ENCODE measurements around the gene HNRNPA0. TPM values are rescaled to one million over a fixed set of nuclear protein-coding genes. Genes with fewer than 3 reads are reported as not detected.

HNRNPA0 gene
- polyA plus RNA-seq, 1 donor from 2014 or later, result 80.3 TPM

DNA sequence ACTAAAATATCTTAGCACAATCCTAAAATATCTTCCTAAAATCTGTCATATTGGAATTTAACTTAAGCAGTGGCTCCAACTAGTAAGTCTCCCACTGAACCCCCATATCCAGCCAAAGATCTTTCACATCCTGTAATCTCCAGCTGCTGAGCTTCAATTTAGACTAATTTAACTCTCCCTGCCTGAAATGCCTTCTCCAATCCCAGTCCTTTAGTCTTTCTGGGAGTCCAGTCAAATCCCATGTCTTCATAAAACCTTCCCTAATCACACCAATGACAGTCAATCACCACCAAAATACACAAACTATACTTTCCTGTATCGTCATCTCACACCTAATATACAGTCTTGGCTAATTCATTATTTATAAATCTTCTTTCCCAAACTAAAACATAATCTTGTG, 17.7 kb downstream of the HNRNPA0 start:
- H3K36me3 ChIP-seq (ENCODE audit: insufficient read depth, low read length), result no peaks in the 10 kb centered on the region
- peak overlapping the region; percentile 79 for H3K4me3 ChIP-seq (ENCODE audit: low read length)
- no peaks in the 10 kb centered on the region for H3K9me3 ChIP-seq (ENCODE audit: low read length)
- peaks cover 25% of the 10 kb centered on the region for H3K79me2 ChIP-seq (replicated peaks; ENCODE audit: insufficient read depth, low read length)
- no peak for TF ChIP-seq RAD21 (conservative IDR thresholded peaks at IDR 0.05)
- peak overlapping the region; percentile 82 for H3K4me2 ChIP-seq (ENCODE audit: low read length)
- H3F3A ChIP-seq (ENCODE audit: insufficient read depth, low read length, poor library complexity, severe bottlenecking), result peaks cover 5% of the 10 kb centered on the region
- H3K9me2 ChIP-seq (ENCODE audit: insufficient read depth, low read length), result no peaks in the 10 kb centered on the region
- no peaks in the 10 kb centered on the region for H4K20me1 ChIP-seq (ENCODE audit: insufficient read depth)
- H2AFZ ChIP-seq (ENCODE audit: low read depth, low read length), result no peak overlapping the region
- peak overlapping the region; percentile 88 for H3K27ac ChIP-seq (ENCODE audit: low read length)
- no peaks in the 10 kb centered on the region for H3K27me3 ChIP-seq (ENCODE audit: insufficient read depth, low read depth, low read length)
- H3K9ac ChIP-seq (ENCODE audit: low read length), result peak overlapping the region; percentile 83

DNA sequence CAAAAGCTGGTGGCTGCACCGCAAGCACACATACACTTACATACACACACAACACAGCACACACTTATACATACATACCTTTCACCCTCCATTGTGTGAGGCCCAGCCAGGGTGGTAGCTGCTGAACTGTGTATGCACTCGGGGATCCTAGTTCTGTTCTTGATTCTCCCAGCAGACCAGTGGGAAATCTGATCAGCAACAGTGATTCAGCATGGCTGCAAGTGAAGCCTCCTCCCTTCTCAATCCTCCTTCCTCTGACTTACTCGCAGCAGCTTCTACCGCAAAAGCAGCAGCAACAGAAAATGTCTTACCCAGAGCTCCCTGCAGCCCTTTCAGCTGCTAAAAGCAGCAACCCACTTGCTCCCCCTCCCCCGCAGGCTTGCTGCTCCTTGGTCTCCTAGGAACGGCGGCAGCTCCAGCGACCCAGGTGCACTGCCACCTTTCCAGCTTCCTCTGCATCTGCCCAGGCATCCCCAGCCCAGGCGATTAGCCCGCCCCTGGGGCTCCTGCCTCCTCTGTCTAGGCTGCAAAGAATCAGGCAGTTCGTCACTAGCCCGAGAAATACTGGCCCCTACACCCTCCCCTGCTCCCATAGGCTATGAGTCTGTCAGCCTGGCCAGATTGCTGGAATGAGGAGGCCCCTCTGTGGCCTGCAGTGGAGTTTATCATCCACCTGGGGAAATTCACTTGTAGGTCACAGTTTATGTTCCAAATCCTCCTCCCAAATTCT, 18.4 kb downstream of the HNRNPA0 start, which contains the start of gene KLHL3:
Gene KLHL3 (minus strand): TSS at position 535 of the 730 bp plus-strand sequence. CDS start 443 bp downstream, at position 92.
- Histone ChIP-seq H3K9me2 (ENCODE audit: insufficient read depth, low read length) (no peaks in the 10 kb centered on the region), H2AFZ (ENCODE audit: low read depth, low read length) (peak within 1 kb of the TSS; percentile 69), H3K79me2 (replicated peaks; ENCODE audit: insufficient read depth, low read length) (peaks cover 27% of the 10 kb centered on the region), H3K4me3 (ENCODE audit: low read length) (peak within 1 kb of the TSS; percentile 79), H3K9ac (ENCODE audit: low read length) (peak within 1 kb of the TSS; percentile 83), H3K36me3 (ENCODE audit: insufficient read depth, low read length) (no peaks in the 10 kb centered on the region), H3K4me2 (ENCODE audit: low read length) (peak within 1 kb of the TSS; percentile 82), H3K27ac (ENCODE audit: low read length) (peak within 1 kb of the TSS; percentile 88), H4K20me1 (ENCODE audit: insufficient read depth) (no peaks in the 10 kb centered on the region), H3K9me3 (ENCODE audit: low read length) (no peaks in the 10 kb centered on the region), H3K27me3 (ENCODE audit: insufficient read depth, low read depth, low read length) (no peaks in the 10 kb centered on the region), H3F3A (ENCODE audit: insufficient read depth, low read length, poor library complexity, severe bottlenecking) (peaks cover 5% of the 10 kb centered on the region)
- TF ChIP-seq, protein P1, sequence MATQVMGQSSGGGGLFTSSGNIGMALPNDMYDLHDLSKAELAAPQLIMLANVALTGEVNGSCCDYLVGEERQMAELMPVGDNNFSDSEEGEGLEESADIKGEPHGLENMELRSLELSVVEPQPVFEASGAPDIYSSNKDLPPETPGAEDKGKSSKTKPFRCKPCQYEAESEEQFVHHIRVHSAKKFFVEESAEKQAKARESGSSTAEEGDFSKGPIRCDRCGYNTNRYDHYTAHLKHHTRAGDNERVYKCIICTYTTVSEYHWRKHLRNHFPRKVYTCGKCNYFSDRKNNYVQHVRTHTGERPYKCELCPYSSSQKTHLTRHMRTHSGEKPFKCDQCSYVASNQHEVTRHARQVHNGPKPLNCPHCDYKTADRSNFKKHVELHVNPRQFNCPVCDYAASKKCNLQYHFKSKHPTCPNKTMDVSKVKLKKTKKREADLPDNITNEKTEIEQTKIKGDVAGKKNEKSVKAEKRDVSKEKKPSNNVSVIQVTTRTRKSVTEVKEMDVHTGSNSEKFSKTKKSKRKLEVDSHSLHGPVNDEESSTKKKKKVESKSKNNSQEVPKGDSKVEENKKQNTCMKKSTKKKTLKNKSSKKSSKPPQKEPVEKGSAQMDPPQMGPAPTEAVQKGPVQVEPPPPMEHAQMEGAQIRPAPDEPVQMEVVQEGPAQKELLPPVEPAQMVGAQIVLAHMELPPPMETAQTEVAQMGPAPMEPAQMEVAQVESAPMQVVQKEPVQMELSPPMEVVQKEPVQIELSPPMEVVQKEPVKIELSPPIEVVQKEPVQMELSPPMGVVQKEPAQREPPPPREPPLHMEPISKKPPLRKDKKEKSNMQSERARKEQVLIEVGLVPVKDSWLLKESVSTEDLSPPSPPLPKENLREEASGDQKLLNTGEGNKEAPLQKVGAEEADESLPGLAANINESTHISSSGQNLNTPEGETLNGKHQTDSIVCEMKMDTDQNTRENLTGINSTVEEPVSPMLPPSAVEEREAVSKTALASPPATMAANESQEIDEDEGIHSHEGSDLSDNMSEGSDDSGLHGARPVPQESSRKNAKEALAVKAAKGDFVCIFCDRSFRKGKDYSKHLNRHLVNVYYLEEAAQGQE (IDR thresholded peaks at IDR 0.05; ENCODE audit: borderline replicate concordance), result peak; percentile 68
- peak; percentile 49 for TF ChIP-seq MXI1 (conservative IDR thresholded peaks at IDR 0.05; ENCODE audit: poor library complexity, severe bottlenecking)
- TF ChIP-seq EZH2 (IDR thresholded peaks at IDR 0.05; ENCODE audit: borderline replicate concordance, insufficient read depth, low read length, poor library complexity, severe bottlenecking), result no peak
- TF ChIP-seq SMC3 (conservative IDR thresholded peaks at IDR 0.05; ENCODE audit: poor library complexity), result peak; percentile 62
- TF ChIP-seq EP300 (conservative IDR thresholded peaks at IDR 0.05; ENCODE audit: poor library complexity, severe bottlenecking), result peak; percentile 44
- TF ChIP-seq TAF1 (IDR thresholded peaks at IDR 0.05; ENCODE audit: low read depth), result peak; percentile 84
- peak; percentile 59 for TF ChIP-seq POLR2AphosphoS5 (IDR thresholded peaks at IDR 0.05)
- TF ChIP-seq, protein P2, sequence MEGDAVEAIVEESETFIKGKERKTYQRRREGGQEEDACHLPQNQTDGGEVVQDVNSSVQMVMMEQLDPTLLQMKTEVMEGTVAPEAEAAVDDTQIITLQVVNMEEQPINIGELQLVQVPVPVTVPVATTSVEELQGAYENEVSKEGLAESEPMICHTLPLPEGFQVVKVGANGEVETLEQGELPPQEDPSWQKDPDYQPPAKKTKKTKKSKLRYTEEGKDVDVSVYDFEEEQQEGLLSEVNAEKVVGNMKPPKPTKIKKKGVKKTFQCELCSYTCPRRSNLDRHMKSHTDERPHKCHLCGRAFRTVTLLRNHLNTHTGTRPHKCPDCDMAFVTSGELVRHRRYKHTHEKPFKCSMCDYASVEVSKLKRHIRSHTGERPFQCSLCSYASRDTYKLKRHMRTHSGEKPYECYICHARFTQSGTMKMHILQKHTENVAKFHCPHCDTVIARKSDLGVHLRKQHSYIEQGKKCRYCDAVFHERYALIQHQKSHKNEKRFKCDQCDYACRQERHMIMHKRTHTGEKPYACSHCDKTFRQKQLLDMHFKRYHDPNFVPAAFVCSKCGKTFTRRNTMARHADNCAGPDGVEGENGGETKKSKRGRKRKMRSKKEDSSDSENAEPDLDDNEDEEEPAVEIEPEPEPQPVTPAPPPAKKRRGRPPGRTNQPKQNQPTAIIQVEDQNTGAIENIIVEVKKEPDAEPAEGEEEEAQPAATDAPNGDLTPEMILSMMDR (IDR thresholded peaks at IDR 0.05; ENCODE audit: poor library complexity, severe bottlenecking), result peak; percentile 64
- TF ChIP-seq RAD21 (conservative IDR thresholded peaks at IDR 0.05), result peak; percentile 67
